Coronary artery (tissue), 2 donors: Measurements from ENCODE around the gene CD8B.
"Not testable (repeated sequence)": the region's sequence is repeated elsewhere in the genome, so short reads cannot be mapped to it uniquely, and the experiment has no call there.

ENCODE experiments used
- DNase-seq: peaks from one replicate; pipeline ENCODE4 v3.0.0-alpha.2; 2017; ENCODE audit warnings: low spot score
- H3K27ac ChIP-seq, 2 donors: fragments of 200-600 bp; sonication (generic); one replicate each; pipeline ENCODE4 v1.5.1; 2016 to 2019
- H3K4me3 ChIP-seq: fragments of 200-600 bp; sonication (generic); 2 replicates; pipeline ENCODE4 v1.5.1; 2016; ENCODE audit warnings: mild to moderate bottlenecking, moderate library complexity
- CTCF ChIP-seq: fragments of 200-600 bp; sonication (generic); IDR thresholded peaks from one replicate; pipeline ENCODE4 v1.5.1; 2019; ENCODE audit warnings: antibody characterized with exemption

The CD8B gene

GRCh38 chr2:86839455-86839854, 22.2 kb downstream of the CD8B start:
- not testable (repeated sequence) for H3K27ac ChIP-seq, H3K4me3 ChIP-seq, DNase-seq

- not testable (repeated sequence) for DNase-seq
These were observed 24.0 kb downstream of the CD8B start for GRCh38 chr2:86837714-86838113.

GRCh38 chr2:86836915-86837695, 24.6 kb downstream of the CD8B start:
- DNase-seq: not testable (repeated sequence)
- Histone ChIP-seq H3K4me3 (peak overlapping the region; percentile 38), H3K27ac (peak overlapping the region in 1 of 2 donors; percentile 54)

More at GRCh38 chr2:86837714-86838113, 24.0 kb downstream of the CD8B start:
- Histone ChIP-seq H3K4me3 (peak overlapping the region; percentile 30), H3K27ac (peak overlapping the region in 1 of 2 donors; percentile 54)

- not testable (repeated sequence) for DNase-seq, H3K27ac ChIP-seq, H3K4me3 ChIP-seq
These were observed 26.2 kb downstream of the CD8B start for GRCh38 chr2:86835548-86835889.

GRCh38 chr2:86833315-86833714, 28.4 kb downstream of the CD8B start:
- Histone ChIP-seq H3K27ac (no peak overlapping the region), H3K4me3 (no peak overlapping the region)
- TF ChIP-seq CTCF: no peak
- no peak for DNase-seq

- no peak for DNase-seq
- Histone ChIP-seq H3K4me3 (no peak overlapping the region), H3K27ac (no peak overlapping the region)
- TF ChIP-seq CTCF: no peak
These were observed 29.2 kb downstream of the CD8B start for GRCh38 chr2:86832334-86833096.

- TF ChIP-seq CTCF: no peak
- DNase-seq: no peak
These were observed 30.1 kb downstream of the CD8B start for GRCh38 chr2:86831537-86831936.

GRCh38 chr2:86826951-86827350, 34.7 kb downstream of the CD8B start:
- DNase-seq: no peak
- TF ChIP-seq CTCF: no peak
- Histone ChIP-seq H3K4me3 (no peak overlapping the region), H3K27ac (no peak overlapping the region)

More at GRCh38 chr2:86831537-86831936, 30.1 kb downstream of the CD8B start:
- Histone ChIP-seq H3K27ac (no peak overlapping the region), H3K4me3 (no peak overlapping the region)

GRCh38 chr2:86825693-86826381, 35.8 kb downstream of the CD8B start:
- Histone ChIP-seq H3K4me3 (no peak overlapping the region), H3K27ac (no peak overlapping the region)
- TF ChIP-seq CTCF: no peak
- no peak for DNase-seq
